ENCODE data around the gene POU3F1.
A peak's percentile ranks its signal among the peaks of the same experiment; 100 is the strongest.

POU3F1 gene

GRCh38 chr1:38072858-38073257, 26.3 kb upstream of the POU3F1 start:
- DNase-seq, result no peak

- DNase-seq, result peak; percentile 42
These were observed 25.0 kb upstream of the POU3F1 start for GRCh38 chr1:38071312-38072256.

GRCh38 chr1:38068980-38069340, 22.4 kb upstream of the POU3F1 start:
- no peak for DNase-seq

GRCh38 chr1:38068220-38068979, 21.8 kb upstream of the POU3F1 start:
- DNase-seq, result no peak

GRCh38 chr1:38064197-38064903, 17.8 kb upstream of the POU3F1 start:
- DNase-seq, result no peak

GRCh38 chr1:38063616-38064015, 17.0 kb upstream of the POU3F1 start:
- no peak for DNase-seq

GRCh38 chr1:38062361-38063288, 16.0 kb upstream of the POU3F1 start:
- DNase-seq, result no peak

GRCh38 chr1:38061883-38062328, 15.3 kb upstream of the POU3F1 start:
- no peak for DNase-seq

- DNase-seq, result no peak
These were observed 14.7 kb upstream of the POU3F1 start for GRCh38 chr1:38061290-38061689.

GRCh38 chr1:38060498-38060897, 13.9 kb upstream of the POU3F1 start:
- DNase-seq, result no peak

GRCh38 chr1:38059635-38060250, 13.2 kb upstream of the POU3F1 start:
- DNase-seq, result no peak

GRCh38 chr1:38055965-38056364, 9.4 kb upstream of the POU3F1 start:
- DNase-seq, result no peak

GRCh38 chr1:38055398-38055797, 8.8 kb upstream of the POU3F1 start:
- no peak for DNase-seq

- no peak for DNase-seq
These were observed 7.0 kb upstream of the POU3F1 start for GRCh38 chr1:38053416-38054091.

GRCh38 chr1:38052750-38053415, 6.3 kb upstream of the POU3F1 start:
- no peak for DNase-seq

- no peak for DNase-seq
These were observed 4.5 kb upstream of the POU3F1 start for GRCh38 chr1:38051079-38051543.

GRCh38 chr1:38050397-38051078, 3.9 kb upstream of the POU3F1 start:
- no peak for DNase-seq

GRCh38 chr1:38047603-38048141, 1.1 kb upstream of the POU3F1 start:
- no peak for DNase-seq

GRCh38 chr1:38046884-38047602, 450 bp upstream of the POU3F1 start:
- DNase-seq, result peak; percentile 84
